Cerebellar cortex (tissue), 1 donor: ENCODE data around the gene RAE1.

Experiments used
- DNase-seq: peaks from one replicate; pipeline ENCODE4 v3.0.0-alpha.2; 2015; ENCODE audit warnings: low spot score

The RAE1 gene, protein sequence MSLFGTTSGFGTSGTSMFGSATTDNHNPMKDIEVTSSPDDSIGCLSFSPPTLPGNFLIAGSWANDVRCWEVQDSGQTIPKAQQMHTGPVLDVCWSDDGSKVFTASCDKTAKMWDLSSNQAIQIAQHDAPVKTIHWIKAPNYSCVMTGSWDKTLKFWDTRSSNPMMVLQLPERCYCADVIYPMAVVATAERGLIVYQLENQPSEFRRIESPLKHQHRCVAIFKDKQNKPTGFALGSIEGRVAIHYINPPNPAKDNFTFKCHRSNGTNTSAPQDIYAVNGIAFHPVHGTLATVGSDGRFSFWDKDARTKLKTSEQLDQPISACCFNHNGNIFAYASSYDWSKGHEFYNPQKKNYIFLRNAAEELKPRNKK

DNA sequence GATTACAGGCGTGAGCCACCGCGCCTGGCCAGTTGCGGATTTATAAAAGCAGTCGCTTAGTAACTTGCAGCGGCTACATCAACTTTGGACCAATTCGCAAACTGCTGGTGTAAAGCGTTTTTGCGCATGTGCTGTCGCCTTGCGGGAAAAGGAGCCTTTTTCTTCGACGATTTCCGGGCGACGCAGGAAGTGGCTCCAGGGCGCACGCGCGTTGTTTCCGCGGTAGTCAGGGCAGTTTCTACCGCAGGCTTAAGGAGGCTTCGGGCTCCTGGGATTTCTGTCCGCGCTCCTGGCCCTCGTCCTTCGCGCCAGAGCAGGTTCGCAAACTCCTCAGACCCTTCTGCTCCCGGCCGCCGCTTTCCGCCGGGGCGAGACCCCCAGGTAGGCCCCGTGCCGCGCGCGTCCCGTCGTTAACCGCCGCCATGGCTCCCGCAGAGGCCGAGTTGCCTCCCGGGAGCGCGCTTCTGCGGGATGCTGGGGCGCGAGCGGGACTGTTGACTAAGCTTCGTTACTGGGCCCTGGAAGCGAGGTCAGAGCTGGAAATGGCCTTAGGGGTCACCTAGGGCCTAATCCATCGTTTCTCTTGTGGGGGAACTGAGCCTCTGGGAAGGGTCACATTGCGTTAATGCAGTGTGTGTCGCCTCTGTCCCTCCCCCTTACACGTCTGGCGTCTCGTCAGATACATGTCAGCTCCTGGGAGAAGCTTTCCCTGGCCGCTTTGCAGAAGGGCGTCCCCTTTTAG, at the start of gene RAE1:
TSS of gene RAE1 (plus strand) at position 214 of the 742 bp plus-strand sequence. CDS start 2,784 bp downstream, outside the sequence.
- DNase-seq, result peak; percentile 94

DNA sequence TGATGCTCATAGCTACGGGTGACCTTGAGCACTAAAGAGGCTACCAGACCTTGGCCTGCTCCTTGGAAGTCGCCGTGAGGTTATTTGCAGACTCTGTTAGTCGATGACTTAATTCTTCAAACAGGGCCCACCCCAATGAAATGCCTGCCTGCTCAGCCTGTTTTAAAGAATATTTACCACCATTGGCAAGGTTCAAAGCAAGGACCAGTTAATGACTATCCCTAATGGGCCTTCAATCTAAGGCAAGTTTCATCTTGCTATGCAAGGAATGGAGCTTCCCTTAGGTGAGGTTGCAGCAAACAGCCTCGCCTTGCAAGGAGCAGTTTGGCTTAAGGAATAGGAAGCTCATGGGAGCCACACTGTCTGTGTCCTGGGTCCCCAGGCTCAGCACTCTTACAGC, 44.3 kb upstream of the RAE1 start:
- DNase-seq, result no peak

DNA sequence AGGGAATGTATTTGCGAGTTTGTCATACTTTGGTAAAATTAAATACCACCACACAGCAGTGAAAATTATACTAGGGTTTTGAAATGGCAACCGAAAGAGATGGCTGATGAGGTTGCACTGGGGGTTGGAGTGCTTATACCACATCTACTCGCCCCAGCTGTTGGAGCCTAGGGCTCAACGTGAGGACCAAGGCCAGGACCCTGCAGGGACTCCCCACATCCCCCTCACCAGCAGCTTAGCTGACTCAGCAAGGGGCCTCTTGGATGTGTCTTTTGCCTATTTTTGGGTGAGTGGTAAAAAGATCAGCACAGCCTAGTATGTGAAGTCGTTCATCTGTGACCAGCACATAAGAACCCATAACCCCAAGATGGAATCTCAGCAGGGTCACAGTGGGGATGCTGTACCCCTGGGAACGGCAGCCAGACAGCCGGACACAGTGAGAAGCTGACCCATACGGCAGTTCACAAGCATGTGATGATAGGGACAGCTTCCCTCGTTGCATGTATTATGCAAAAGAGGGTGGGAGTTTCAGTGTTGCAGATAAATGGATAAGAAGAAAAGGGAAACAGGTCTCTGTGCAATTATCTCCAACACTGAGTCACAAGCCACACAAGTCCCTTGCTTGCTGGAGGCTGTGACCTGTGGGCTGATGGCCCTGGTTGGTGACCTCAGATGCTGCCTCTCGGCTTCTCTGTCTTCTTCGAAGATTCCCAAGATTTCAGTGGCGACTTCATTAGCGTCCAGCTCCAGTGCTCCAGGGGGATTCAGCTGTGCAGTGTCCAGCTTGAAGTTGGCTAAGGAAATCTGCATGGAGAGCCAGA, 42.4 kb upstream of the RAE1 start:
- DNase-seq, result no peak

DNA sequence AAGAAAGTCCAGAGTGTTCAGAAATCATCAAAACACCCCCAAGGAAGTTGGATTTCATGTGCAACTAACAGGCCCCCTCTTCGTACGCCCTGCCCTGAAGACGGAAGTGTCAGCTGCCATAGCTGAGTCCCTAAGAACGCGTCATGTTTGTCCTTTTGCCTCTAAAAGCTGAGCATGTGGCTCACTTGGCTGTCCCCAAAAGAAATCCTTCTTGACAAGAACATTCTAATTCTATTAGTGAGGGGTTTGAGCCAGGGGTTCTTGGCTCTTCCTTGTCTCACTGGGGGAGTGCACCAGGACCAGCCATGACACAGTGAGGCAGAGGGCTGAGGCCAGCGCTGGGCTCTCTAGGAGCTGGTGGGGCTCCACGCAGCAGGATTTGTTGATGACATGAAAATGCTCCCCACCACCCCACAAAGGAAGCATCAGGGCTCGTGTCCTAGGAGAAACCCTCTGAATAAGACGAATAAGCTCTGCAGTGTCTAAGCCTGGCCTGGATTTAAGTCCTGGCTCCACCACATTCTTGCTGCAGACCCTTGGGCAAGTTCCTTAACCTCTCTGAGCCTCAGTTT, 41.4 kb upstream of the RAE1 start:
- no peak for DNase-seq

DNA sequence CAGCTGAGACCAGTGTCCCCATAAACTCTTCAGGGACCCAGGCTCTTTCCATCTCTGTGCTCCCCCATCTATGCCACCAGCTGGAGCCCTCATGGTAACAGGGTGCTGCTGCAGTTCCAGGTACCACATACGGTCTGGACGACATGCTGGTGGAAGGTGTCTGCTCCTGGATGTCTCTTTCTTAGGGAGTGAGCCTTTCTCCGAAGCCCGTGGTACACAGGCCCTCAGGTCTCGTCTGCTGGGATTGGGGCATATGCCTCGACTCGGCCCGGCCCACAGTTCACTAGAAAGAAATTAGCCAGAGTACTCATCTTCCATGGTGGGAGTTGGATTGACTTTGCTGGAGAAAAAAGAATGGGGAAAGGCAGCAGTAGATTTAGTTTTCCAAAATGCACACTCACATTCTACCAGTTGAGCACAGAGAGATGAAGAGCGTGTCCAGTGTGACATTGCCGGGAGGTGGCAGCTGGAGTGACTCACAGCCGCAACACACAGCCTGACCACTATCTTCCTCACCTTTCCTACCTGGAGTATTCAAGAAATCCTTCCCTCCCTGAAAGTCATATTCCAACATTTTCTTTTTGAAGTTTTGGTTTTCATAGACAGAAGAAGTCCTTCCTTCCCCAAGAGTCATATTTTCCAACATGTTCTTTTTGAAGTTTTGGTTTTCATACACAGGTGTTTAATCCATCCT, 40.1 kb upstream of the RAE1 start:
- DNase-seq, result no peak

DNA sequence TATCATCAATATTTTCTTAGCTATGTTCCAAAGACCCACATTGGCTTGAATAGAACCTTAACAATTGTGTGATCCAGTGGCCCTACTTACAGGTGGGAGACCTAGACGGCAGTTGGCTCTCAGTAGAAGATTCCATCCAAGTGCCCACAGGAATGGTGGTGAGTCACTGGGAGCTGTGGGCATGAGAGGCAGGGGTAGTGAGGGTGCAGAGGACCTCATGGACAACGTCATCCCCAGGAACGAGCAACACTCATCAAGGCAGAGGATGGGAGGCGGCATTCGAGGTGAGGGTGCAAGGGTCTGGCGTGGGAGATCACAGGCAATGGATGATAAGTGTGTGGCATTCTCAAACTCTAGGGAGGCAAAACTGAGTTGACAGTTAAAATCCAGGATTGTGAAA, 38.9 kb upstream of the RAE1 start:
- no peak for DNase-seq

DNA sequence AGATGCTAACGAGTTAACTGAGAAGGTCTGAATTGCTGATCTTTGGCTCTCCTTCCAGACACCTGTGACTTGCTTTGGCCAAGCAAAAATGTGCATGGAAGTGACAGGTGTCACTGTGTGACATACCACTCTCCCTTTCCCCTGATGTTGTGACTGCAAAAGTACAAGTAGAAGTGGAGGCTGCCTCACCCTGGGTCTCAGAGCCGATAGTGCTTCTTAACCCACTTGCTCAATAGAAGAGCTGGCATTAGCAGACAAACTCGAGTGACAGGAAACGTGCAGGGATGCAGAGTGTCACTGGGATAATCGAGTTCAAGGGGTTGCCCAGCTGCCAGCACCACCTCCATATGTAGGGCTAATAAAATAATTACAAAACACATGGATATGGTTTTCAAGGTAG, 37.8 kb upstream of the RAE1 start:
- no peak for DNase-seq

DNA sequence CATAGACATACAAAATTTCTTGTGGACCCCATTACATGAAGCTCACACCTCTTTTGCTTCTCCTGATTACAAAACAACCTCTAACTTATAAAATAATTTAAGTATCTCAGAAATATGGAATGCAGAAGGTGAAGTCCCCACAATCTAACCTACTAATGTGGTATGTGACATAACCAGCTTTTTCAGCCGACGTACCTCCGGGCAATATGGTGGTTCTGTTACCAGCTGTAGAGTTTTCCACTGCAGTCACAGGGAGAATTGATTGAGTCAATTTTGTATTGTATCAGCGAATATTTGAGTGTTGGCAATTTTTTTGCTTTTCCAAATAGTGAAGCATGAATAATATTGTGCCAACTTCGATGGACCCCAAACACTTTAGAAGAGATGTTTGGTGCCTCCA, 37.1 kb upstream of the RAE1 start:
- no peak for DNase-seq

DNA sequence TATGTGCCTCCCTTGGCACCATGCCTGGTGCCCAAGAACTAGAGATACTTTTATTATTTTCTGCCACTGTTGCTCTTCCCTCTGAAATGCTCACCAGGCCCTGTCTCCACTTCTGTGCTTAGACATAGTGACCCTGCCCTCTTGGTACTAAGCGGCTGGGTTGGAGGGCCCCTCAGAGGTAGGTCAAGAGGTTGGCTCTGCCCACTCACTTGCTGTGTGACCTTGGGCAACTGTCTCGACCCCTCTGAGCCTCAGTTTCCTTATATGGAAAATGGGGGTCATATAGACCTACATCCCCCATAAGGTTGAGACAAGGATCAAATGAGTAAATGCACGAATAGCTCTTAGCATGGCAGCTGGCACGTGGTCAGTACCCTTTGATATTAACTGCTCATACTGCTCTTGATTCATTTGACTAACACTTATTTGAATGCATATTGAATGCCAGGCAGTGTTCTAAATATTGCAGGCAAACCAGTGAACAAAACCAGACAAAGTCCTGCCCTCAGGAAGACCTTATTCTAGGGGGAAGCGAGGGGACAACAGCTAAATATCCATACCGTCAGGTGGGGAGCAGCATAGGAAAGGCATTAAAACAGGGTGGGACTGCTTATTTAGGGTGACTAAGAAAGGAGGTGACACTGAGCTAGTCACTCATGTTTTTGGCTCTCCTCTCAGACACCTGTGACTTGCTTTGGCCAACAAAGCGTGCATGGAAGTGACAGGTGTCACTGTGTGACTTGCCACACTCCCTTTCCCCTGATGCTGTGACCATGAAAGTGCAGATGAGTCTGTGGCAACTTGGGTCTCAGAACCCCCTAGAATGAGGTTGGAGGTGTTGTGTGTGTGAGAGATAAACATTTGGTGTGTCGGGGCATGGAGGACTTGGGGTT, 35.7 kb upstream of the RAE1 start:
- DNase-seq, result no peak

DNA sequence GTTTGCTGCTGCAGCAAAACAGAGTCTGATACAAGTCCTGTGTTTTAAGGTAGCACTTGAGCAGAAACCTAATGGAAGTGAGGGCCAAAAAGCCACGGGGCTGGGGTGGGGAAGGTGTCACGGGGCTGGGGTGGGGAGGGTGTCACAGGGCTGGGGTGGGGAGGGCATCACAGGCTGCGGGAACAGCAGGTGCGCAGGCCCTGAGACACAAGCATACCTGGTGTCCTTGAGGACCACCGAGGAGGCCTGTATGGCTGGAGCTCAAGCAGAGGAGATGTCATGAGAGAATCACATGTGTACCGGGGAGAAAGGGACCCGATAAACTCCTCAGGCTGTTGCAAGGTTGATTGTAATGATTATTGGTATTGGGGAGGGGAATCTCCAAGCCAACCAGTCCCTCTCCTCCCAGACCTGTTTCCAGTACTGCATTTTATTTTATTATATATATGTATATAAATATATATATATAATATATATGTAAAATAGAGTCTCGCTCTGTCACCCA, 35.0 kb upstream of the RAE1 start:
- DNase-seq, result no peak

DNA sequence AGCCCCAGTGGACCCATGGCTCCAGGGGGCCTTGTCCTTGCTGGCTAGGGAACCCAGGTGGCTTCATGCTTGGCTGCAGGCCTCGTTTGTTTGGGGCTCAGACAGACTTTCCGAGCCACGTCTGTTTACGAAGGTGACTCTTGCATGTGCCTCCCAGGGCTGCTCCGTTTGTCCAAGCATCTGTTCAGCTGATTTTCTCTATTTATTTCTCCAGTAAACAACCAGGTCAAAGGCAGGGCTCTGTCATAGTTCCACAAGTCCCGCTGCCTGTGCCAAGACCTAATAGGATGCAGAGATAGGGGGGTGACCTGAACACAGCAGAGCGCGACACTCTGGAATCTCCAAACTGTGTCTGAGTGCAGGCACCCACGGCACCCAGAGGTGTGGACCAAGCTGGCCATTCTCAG, 34.3 kb upstream of the RAE1 start:
- no peak for DNase-seq

DNA sequence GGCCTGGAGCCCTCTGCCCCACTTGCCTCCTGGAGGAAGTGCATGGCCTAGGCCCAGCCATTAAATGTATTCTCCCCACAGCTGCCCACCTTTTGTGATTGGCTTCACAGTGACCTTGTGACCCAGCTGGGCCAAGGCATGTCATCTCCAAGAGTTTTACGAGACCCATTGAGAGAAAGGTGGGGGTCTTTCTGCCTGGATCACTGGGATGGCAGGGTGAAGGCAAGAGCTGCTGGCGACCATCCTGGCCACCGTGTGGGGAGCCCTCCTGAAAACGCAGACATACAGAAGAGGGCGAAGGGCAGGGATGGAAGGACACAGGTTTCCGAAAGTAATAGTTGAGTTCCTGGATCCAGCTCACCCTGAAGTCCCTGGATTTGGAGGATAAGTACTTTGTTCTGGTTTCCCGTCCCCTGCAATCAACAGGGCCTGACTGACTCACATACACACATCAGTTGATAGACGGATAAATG, 33.7 kb upstream of the RAE1 start:
- DNase-seq, result no peak

DNA sequence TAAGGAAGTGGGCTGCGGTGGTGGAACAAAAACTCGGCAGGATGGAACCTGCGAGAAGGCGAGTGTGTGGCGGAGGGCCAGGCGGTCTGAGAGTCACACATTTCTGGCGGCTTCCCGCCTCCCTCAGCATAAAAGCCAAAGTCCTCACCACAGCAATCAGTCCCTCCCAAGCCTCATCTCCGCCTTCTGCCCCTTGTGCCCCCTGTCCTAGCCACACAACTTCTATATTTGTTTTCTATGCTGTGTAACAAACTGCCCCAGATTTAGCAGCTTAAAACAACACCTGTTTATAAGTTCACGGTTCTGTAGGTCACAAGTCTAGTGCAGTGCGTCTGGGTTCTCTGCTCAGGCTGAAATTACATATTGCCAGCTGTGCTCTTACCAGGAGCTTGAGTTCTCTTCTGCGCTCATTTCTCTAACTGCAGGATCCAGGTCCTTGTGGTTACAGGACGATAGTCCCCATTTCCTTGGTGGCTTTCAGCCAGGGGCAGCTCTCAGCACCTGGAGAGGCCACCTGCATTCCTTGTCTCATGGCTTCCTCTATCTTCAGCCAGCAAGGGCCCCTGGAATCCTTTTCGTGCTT, 33.2 kb upstream of the RAE1 start:
- DNase-seq, result no peak

DNA sequence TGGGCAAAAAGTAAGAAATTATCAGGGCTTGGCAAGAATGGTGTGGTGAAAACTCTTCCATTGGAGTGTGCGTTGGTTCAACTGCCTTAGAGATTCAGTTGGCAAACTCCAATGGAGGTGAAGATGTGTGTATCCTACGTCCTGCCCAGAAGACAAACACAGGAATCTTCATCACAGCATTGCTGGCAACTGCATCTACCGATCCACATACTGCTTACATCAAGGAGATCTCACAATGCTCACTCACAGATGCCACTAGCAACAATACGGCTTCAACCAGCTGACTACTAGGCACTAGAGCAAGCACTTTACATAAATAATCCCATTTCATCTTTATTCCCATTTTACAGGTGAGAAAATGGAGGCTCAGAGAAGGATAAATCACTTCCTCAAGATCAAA, 31.5 kb upstream of the RAE1 start:
- no peak for DNase-seq

DNA sequence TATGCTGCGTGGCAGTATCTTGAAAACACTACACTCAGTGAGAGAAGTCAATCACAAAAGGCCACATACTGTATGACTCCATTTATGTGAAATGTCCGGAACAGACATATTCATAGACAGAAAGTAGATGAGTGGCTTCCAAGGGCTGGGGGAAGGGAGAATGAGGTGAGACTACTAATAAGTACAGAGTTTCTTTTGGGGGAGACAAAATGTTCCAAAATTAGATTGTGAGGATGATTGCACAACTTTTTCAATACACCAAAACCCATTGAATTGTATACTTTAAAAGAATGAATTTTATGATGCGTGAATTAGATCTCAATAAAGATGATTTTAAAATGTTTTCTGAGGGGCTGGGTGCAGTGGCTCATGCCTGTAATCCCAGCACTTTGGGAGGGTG, 30.7 kb upstream of the RAE1 start:
- no peak for DNase-seq

DNA sequence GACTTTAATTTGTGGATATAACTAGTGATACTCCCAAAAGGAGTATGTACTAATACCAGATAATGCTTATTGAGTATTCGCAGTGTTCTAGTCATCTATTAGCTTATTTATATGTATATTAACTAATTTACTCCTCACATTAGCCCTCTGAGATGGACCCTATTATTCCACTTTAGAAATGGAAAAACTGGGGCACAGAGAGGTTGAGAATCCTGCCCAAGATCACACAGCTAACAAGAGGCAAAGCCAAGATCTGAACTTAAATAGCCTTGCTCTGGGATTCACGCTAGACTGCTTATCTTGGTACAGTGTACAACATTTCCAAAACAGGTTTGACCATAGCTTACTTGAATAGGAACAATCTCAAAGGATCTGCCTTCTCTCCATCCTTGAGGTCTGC, 29.9 kb upstream of the RAE1 start:
- DNase-seq, result no peak

DNA sequence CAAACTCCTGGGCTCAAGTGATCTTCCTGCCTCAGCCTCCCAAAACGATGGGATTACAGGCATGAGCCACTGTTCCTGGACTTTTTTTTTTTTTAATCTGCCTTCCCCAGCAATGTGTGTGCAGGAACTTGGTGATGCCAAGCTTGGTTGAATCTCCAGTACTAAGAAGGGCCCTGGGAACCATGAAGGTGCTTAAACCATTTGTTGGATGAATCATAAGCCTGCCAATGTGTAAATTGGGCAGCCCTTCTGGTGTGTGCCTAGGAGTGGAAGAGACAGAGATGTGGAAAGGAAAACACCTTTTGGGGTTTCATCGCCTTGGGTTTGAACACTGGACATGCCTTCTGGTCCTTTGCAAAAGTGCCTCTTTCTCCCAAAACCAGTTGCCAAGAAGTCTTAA, 28.6 kb upstream of the RAE1 start:
- DNase-seq, result no peak

DNA sequence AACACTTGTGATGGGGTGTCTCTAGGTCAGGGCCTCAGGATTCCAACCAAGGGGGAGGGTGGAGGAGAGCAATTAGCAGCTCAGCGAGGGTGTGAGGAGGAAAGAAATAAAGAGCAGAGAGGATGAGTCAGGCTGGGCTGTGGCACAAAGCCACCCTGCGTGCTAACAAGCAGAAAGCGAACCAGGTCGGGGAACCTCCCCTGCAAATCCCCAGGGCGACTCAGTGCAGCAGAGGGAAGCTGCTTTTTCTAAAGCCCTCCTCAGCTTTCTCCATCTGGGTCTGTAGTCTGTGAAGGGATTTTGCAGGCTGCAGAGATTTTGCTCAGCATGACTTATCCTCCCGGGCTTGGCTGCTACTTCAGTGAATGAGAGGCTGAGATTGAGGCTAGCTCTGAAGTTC, 28.0 kb upstream of the RAE1 start:
- DNase-seq, result peak; percentile 21

DNA sequence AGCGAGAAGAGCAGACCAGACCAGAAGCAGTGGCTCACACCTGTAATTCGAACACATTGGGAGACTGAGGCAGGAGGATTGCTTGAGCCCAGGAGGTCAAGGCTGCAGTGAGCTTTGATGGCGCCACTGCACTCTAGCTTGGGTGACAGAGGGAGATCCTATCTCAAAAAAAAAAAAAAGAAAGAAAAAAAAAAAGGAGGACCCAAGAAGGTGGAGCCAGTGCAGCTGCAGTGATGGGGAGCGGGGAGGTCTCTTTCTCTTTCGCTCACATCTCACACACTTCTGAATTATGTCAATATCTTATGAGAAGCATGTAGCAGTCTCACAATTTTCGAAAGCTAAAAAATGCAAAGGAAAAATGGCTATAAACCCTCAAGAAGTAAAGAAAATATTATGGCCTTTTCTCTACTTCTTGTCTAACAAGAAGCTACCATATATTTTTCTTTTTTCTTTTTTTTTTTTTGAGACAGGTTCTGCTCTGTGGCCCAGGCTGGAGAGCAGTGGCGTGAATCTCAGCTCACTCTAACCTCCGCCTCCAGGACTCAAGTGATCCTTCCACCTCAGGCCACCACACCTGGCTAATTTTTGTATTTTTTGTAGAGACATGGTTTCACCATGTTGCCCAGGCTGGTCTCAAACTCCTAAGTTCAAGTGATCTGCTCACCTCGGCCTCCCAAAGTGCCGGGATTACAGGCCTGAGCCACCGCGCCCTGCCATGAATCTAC, 25.3 kb upstream of the RAE1 start:
- no peak for DNase-seq
